ENCODE measurements around the gene ACP2.
A peak's percentile ranks its signal among the peaks of the same experiment; 100 is the strongest.

Gene ACP2, protein sequence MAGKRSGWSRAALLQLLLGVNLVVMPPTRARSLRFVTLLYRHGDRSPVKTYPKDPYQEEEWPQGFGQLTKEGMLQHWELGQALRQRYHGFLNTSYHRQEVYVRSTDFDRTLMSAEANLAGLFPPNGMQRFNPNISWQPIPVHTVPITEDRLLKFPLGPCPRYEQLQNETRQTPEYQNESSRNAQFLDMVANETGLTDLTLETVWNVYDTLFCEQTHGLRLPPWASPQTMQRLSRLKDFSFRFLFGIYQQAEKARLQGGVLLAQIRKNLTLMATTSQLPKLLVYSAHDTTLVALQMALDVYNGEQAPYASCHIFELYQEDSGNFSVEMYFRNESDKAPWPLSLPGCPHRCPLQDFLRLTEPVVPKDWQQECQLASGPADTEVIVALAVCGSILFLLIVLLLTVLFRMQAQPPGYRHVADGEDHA

DNA sequence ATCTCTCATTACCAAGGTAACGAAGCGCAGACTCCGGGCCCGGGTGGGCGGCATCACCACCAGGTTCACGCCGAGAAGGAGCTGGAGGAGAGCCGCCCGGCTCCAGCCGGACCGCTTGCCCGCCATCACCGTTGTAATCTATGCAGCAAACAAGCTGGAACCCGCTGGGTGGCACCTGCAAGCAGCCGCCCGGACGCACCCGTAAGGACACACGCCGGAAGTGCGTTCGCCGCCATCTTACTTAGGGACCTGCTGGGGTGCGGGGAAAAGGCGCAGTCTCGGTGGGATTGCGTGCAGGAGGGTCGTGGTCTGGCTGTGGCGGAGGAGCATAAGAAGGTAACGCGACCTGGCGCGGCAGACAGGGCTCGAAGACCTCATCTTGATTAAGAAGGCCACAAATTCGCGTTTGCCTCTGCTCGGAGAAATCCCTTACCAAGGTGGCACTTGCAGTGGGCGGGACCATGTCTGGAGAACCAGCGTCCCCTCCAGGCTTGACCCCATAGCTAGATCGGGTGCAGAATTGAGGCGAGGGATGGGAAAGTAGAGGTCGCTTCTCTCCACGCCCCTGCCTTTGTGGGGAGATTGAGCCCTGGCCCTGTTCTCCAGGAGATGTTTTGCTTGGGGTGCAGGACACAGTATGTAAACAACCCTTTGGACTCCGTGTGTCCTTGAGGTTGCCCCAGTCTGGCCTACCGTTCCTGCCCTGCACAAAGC lies at the start of gene ACP2:
Gene ACP2 (minus strand): TSS at position 151 of the 714 bp plus-strand sequence. CDS start 25 bp downstream, at position 126.
- peak; percentile 71 for DNase-seq (ENCODE audit: low read depth)

DNA sequence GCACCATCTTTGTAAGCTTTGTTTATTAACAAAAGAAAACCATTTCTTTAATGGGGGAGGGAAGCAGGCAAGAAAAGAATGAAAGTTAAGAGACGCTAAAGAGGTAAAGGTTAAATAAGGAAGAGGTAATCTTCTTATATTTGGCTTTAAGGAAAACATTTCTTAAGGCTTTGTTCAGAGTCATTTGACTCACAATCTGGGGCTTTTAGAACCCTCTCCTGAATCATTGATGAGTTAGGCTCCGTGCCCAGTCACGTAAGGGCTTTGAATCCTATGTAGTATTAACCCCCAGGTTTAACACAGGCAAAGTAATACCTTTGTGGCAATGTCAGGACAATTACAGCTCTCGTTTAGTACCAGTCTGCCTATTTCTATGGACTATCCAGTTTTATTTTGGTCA lies 47.4 kb upstream of the ACP2 start:
- no peak for DNase-seq (ENCODE audit: low read depth)

DNA sequence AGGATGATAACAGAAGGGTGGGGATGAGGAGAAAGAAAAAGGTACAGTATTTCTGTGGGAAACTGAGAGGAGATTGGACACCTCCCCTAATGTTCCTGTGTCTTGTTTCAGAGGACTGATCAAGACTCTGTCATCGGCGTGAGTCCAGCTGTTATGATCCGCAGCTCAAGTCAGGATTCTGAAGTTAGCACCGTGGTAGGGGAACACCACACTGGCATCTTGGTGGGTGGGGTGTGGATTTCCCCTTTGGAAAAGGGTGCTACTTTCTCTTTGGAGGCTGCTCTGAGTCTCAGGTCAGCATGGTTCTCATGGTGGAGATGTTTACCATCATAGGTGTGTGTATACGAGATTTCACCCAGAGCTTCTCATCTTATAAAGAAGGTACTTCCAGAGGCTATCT lies 46.8 kb upstream of the ACP2 start:
- DNase-seq (ENCODE audit: low read depth) = no peak

DNA sequence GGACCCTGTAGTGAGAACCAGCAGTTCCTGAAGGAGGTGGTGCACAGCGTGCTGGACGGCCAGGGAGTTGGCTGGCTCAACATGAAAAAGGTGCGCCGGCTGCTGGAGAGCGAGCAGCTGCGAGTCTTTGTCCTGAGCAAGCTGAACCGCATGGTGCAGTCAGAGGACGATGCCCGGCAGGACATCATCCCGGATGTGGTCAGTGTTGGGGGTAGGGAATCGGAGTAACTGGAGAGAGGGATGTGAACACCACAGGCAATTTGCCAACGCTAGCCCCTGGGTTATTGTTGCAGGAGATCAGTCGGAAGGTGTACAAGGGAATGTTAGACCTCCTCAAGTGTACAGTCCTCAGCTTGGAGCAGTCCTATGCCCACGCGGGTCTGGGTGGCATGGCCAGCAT lies 41.2 kb upstream of the ACP2 start:
- no peak for DNase-seq (ENCODE audit: low read depth)

DNA sequence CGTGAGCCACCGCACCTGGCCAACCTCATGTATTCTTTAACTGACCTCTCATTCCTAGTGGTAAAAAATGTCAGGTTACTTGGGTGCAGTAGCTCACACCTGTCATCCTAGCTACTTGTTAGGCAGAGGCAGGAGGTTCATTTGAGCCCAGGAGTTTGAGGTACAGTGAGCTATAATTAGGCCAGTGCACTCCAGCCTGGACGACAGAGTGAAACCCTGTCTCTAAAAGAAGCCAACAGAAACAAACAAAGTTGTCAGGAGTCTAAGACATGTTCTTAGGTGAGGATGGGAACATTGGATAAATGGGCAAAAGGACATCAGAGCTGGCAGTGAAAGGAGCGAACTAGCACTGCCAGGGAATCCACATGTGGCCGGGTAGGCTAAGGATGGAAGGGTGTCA lies 39.5 kb upstream of the ACP2 start:
- no peak for DNase-seq (ENCODE audit: low read depth)

DNA sequence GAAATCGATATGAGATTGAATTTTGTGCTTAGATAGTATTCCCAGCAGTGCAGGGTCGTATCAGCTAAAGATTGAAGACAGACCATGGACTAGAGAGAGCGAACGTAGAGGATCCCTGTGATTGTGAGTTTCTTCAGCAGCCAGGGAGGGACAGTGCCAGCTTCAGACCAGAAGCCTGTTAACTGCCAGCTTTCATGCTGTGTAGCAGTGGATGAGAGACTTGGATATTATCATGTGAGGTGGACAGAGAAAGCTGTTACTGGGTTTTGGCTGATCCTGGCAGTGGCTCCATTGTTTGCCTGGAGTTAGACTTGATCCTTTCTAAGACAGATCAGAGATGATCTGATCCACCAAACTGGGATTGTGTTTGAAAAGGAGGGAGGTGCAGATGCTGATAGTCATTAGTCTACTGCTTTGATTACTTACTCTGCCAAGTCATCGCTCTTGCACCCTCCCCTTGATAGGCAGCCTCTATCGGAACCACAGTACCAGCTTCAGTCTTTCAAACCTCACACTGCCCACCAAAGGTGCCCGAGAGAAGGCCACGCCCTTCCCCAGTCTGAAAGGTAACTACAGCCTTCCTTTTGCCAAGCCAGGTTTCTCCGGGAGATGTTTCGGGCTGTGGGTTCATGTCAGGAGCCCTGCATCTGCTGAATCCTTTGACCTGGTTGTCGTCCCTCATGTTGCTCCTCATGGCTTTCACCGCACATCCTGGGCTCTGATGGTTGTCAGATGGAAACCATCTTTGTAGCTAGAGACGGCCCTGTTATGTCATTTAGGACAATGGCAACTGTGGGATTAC lies 37.6 kb upstream of the ACP2 start:
- DNase-seq (ENCODE audit: low read depth) = no peak

DNA sequence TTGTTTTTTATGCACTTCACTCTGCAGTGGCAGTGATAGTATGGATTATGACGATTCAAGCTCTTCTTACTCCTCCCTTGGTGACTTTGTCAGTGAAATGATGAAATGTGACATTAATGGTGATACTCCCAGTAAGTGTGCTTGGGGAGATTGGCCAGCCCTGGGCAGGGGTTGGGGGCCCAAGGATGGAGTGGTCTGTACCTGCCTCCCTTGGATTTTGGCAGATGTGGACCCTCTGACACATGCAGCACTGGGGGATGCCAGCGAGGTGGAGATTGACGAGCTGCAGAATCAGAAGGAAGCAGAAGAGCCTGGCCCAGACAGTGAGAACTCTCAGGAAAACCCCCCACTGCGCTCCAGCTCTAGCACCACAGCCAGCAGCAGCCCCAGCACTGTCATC lies 35.5 kb upstream of the ACP2 start:
- DNase-seq (ENCODE audit: low read depth) = no peak

DNA sequence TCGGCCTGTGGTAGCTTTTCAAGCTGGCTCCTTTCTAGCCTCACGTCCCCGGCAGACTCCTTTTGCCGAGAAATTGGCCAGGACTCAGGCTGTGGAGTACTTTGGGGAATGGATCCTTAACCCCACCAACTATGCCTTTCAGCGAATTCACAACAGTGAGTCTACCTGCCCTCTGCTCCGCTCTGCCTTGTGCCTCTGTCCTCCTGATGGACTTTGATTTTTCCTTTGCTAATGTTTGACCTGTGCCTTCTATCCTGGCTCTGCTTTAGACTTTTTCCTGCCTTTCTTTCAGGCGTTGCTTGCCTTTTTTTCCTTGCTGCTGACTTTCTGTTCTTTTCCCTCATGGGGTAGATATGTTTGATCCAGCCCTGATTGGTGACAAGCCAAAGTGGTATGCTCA lies 33.8 kb upstream of the ACP2 start:
- DNase-seq (ENCODE audit: low read depth) = no peak

DNA sequence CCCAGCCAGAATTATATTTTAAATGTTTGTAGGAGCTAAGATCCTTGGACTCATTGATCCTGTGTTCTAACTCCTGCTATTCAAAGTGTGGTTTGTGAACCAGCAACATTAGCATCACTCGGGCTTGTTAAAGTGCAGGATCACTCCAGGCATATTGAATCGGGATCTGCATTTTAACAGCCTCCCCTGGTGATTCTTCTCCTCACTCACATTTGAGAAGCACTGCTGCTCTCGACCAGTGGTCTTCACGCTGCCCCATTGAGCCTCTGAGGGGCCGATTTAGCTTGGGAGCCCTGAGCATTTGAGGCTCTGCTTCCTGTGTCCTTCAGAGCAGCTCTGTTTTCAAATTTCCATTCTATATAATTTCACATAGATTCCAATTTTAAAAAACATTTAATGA lies 32.2 kb upstream of the ACP2 start:
- DNase-seq (ENCODE audit: low read depth) = no peak

DNA sequence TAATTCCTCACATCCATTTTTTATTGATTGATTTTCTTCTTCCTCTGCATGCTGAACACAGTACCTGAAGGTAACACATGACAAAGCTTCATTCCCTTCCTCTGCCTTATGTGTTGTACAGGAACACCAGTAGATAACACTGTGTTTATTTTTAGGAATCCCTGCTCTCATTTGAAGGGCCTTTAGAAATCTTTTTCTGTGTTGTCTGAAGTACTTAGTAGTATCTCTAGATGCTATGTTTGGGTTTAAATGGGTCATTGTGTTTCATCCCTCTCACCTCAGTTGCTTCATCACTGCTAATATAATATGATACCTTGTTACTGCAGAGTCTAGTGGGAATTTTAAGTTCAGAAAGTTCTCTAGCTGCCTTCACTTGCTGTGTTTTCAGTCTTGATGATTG lies 31.5 kb upstream of the ACP2 start:
- no peak for DNase-seq (ENCODE audit: low read depth)

DNA sequence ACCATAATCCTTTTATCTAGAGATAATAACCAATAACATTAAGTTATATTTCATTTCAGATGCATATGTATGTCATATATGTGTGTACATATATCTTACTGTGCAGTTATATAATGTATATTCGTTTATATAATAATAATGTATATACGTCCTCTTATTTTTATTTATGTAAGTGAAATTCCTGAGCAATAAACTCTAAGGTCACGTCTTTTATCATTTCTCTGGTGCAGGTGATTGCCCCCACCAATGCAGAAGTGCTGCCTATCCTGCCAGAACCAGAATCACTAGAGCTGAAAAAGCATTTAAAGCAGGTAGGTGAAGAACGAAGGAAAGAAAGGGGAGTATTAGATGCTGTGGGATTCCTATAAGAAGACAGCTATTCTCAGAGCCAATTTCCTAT lies 30.2 kb upstream of the ACP2 start:
- DNase-seq (ENCODE audit: low read depth) = no peak

DNA sequence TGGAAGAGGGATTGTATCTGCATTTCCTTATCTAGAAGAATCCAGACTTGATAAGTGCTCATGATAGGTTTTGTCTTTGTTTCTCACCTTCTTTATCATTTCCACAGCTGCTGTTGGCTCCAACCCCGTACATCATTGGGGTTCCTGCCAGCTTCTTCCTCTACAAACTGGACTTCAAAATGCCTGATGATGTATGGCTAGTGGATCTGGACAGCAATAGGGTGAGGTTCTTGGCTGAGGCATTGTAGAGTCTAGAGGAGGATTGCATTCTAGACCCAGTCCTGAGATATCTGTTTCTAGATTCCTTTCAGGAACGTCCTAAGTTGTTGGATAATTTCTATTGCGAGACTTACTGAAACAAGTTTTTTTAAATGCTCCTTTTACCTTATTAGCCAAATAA lies 29.4 kb upstream of the ACP2 start:
- no peak for DNase-seq (ENCODE audit: low read depth)

DNA sequence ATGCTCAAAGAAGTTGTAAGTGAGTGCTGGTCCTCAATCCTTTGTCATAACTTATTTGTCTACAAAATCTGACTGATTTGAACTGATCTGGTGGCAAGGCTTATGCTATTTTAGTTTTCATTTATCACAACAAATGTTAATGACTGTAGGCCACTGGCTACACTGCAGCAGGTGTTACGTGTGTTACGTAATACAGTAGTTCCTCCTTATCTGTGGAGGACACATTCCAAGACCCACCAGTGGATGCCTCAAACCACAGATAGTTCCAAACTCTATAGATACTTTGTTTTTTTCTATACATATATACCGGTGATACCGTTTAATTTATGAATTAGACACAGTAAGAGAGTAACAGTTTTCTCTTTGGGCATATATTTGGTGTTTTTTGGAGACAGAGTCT lies 28.3 kb upstream of the ACP2 start:
- DNase-seq (ENCODE audit: low read depth) = no peak

DNA sequence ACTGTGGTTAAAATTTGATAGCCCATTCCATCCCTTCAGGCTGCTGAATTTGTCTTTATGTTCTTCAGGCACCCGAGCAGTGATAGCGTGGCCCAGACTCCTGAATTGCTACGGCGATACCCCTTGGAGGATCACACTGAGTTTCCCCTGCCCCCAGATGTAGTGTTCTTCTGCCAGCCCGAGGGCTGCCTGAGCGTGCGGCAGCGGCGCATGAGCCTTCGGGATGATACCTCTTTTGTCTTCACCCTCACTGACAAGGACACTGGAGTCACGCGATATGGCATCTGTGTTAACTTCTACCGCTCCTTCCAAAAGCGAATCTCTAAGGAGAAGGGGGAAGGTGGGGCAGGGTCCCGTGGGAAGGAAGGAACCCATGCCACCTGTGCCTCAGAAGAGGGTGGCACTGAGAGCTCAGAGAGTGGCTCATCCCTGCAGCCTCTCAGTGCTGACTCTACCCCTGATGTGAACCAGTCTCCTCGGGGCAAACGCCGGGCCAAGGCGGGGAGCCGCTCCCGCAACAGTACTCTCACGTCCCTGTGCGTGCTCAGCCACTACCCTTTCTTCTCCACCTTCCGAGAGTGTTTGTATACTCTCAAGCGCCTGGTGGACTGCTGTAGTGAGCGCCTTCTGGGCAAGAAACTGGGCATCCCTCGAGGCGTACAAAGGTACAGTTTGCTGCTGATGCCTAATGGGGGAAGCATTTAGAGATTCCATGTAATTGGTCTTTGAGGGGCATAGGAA lies 26.1 kb upstream of the ACP2 start:
- no peak for DNase-seq (ENCODE audit: low read depth)

DNA sequence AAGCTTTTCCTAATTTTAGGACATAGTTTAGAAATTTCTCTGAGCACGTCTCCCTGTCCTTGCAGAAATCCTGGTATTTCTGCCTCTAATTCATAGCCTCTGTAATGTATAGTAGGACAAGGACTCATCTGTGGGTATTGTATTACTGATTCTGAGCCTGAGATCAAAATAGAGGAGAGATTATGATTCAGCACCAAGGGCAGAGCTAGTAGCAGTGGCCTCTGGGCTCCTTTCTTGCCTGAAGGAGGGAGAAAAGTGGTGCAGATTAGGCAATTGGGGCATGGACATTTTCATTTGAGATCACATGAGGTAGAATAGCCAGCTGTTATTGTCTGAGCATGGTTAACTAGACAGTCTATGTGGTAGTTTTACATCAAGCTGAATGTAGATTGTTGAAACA lies 24.1 kb upstream of the ACP2 start:
- no peak for DNase-seq (ENCODE audit: low read depth)

DNA sequence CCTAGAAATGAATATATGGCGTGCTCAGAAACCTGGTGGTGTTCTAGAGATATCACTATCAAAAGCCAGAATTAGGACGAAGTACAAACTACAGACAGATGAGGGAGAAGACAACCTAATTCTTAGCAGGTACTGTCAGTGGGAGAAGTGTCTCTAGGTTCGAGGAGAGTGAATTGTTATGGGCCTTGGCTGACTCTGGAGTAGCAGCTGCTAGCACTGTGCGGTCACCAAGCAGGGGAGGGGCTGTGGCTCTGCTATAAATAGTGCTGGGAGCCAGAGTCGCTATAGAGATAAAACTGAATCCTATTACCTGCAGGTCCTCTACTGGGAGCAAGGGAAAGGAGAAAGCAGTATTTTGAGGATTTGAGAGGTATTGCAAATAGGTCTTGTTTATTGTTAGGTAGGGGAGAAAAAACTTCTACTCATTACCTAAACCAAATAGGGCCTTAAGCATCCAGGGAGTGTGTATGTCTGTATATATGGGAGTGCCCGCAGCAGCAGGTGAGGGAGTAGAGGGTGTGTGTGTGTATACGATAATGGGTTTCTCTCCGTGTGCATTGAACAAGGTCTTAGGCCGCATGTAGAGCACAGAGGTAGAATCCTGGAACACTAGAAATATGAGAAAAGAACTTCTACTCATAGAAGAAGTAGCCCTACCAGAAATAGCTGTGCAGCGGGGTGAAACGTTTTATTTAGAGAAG lies 23.5 kb upstream of the ACP2 start:
- DNase-seq (ENCODE audit: low read depth) = no peak

DNA sequence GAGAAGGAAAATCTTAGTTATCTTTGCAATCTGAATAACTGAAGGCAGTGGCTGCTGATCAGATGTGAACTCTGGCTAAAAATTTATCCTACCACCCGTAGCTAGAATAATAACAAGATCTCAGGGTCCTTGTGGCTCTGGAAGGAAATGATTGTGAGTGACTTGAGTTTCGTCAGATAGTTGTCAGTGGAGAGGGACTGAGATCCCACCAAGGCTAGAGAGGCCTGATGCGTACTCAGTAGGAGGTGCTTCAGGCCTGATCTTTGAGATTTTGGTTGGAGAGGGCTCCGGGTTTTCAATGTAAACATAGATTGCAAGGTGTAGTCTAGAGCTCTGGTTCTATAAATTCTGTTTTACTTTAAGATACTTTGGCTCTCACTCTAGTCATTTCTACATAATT lies 22.7 kb upstream of the ACP2 start:
- DNase-seq (ENCODE audit: low read depth) = no peak

DNA sequence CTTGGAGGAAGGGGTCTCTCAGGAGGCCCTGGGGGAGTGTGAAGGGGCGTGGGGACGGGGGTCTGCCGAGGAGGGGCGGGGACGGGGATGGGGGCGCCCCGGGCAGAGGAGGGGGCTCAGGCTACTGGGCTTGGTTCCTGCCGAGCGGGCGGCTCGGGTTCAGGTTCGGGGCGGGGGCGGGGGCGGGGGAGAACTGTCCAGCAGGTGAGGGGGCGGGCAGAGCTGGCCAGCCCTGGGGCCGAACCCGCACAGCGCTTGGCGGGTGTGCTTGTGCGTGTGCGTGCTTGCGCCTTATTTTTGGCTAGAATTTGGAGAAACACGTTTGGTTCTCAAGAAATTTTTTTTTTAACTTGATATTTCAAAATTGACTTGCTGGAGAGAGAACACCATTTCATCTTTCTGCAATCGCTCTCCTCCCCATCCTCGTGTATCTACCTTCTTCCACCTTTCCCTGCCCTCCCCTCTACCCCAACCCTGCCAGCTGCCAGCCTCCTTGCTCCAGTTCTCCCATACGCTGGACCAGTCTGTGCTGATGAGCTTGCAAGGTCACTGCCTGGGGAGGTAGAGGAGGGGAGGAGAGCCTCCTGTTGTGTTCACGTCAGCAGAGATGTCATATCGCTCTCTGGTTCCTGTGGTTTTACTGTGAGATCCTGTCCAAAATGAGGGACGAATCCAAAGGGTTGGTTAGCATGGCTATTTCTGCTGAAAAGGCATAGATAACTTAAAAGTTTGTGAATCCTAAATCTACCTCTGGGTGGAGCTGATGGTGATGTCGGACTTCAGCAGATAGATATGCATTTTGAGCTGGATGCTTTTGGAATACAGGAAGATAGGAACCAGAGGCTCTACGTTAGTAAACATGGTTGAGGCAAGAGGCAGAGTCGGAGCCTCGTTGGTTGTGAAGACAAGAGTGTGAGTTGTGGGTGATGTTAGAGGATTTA lies 22.0 kb upstream of the ACP2 start:
- no peak for DNase-seq (ENCODE audit: low read depth)

DNA sequence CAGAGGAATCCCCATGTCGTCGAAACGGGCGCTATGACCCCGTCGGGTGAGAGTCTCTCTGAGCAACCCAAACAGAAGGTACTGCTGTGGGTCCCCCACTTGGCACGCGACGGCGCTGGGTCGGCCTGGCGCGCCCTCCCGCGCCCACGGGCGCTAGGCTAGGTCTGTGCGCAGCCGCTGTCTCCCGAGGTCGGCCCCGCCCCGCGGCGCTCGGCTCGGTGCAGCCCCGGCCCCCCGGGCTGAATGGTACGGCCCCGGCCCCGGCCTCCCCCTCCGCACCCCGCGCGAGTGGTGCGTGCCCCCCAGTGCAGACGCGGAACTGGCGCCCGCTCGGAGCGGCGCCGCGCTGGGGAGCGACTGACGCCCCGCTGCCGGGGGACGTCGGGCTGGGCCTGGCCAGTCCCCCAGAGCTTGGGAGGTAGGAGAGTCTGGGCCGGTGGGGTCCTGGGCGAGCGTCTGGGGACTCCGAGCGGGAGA lies 21.3 kb upstream of the ACP2 start, which contains the start of gene MADD:
Gene MADD (plus strand): TSS at position 305 of the 477 bp plus-strand sequence.
- DNase-seq (ENCODE audit: low read depth) = peak; percentile 51

Measured in GM04504 (cell line).